B cell (primary cell): ENCODE results near the gene EXOC3L1. TPM values are rescaled to one million over a fixed set of nuclear protein-coding genes. Genes with fewer than 3 reads are reported as not detected.

ENCODE experiments used
- ATAC-seq: fragments of 200-7000 bp; cut with Tn5 transposase; one replicate; pipeline ENCODE4 v1.10.0; 2021; ENCODE audit warnings: low read depth, mild to moderate bottlenecking, moderate number of reproducible peaks, moderate library complexity
- CTCF ChIA-PET: fragments of 350-600 bp; sonication (Branson Sonifier 250); formaldehyde crosslinking; loops from one replicate; lab custom pipeline; 2021; ENCODE audit warnings: antibody characterized with exemption, inconsistent platforms; lab: Charles Lee
- POLR2A ChIA-PET: fragments of 350-600 bp; sonication (Branson Sonifier 250); formaldehyde crosslinking; loops from one replicate; lab custom pipeline; 2021; ENCODE audit warnings: antibody characterized with exemption; lab: Charles Lee
- DNase-seq: peaks from one replicate; pipeline ENCODE4 v3.0.0; 2013
- H2AFZ ChIP-seq: 2 replicates; pipeline ENCODE4 v1.6.1; 2012; ENCODE audit warnings: mild to moderate bottlenecking, low read depth, low read length; ENCODE audit not compliant: insufficient read depth, poor library complexity, severe bottlenecking
- H3K27ac ChIP-seq, 2 donors: 1 replicate in 1 of 2; 2 replicates in 1 of 2; pipeline ENCODE4 v1.5.1; 2012 to 2013; ENCODE audit warnings: low read length in 2 of 2, mild to moderate bottlenecking in 2 of 2, moderate library complexity in 1 of 2
- H3K27me3 ChIP-seq, 4 experiments: fragments of 200-600 bp in 1 of 4; sonication (generic) in 1 of 4; replicated peaks in 1 of 4; 1 replicate in 2 of 4; 2 replicates in 2 of 4; pipeline versions ENCODE4 v1.6.1 to v1.7.0; 2013 to 2016; ENCODE audit warnings: low read length in 3 of 4, mild to moderate bottlenecking in 2 of 4, mixed read lengths in 1 of 4, moderate library complexity in 1 of 4; ENCODE audit not compliant: insufficient read depth in 4 of 4, control insufficient read depth in 3 of 4; ENCODE audit errors: control extremely low read depth in 1 of 4
- H3K36me3 ChIP-seq, 2 experiments: replicated peaks in 1 of 2; 1 replicate in 1 of 2; 2 replicates in 1 of 2; pipeline versions ENCODE4 v1.6.1 to v1.7.1; 2013; ENCODE audit warnings: low read length in 1 of 2; ENCODE audit not compliant: insufficient read depth in 2 of 2, control insufficient read depth in 1 of 2; ENCODE audit errors: control extremely low read depth in 1 of 2, extremely low read depth in 1 of 2
- H3K4me1 ChIP-seq, 2 donors: fragments of 200-600 bp in 1 of 2; sonication (generic) in 1 of 2; 1 replicate in 1 of 2; 2 replicates in 1 of 2; pipeline versions ENCODE4 v1.5.1 to v1.6.1; 2013 to 2017; ENCODE audit warnings: low read length in 2 of 2; ENCODE audit not compliant: control insufficient read depth in 2 of 2, insufficient read depth in 2 of 2
- H3K4me2 ChIP-seq: replicated peaks from 2 replicates; pipeline ENCODE3; 2012; ENCODE audit warnings: mild to moderate bottlenecking, low read depth, low read length; ENCODE audit not compliant: poor library complexity, severe bottlenecking
- H3K4me3 ChIP-seq, 5 experiments: fragments of 200-600 bp in 1 of 5; sonication (generic) in 1 of 5; 1 replicate in 3 of 5; 2 replicates in 2 of 5; pipeline versions ENCODE4 v1.5.1 to v1.7.0; 2011 to 2016; ENCODE audit warnings: low read length in 4 of 5, mild to moderate bottlenecking in 4 of 5, low read depth in 2 of 5, control low read depth in 1 of 5, moderate library complexity in 1 of 5; ENCODE audit not compliant: insufficient read depth in 1 of 5; ENCODE audit errors: control extremely low read depth in 1 of 5, extremely low read depth in 1 of 5
- H3K79me2 ChIP-seq: fragments of 200-600 bp; sonication (generic); one replicate; pipeline ENCODE4 v1.6.0; 2016; ENCODE audit warnings: low read length; ENCODE audit not compliant: control insufficient read depth, insufficient read depth
- H3K9ac ChIP-seq: fragments of 200-600 bp; sonication (generic); 2 replicates; pipeline ENCODE4 v1.6.1; 2017; ENCODE audit warnings: mild to moderate bottlenecking, low read length, moderate library complexity
- H3K9me3 ChIP-seq, 3 donors: one replicate each; pipeline versions ENCODE4 v1.6.1 to v1.7.1; 2013; ENCODE audit warnings: low read length in 2 of 3; ENCODE audit not compliant: control insufficient read depth in 2 of 3, insufficient read depth in 1 of 3; ENCODE audit errors: control extremely low read depth in 1 of 3
- H4K20me1 ChIP-seq: 2 replicates; pipeline ENCODE4 v1.6.0; 2012; ENCODE audit warnings: mild to moderate bottlenecking, low read length; ENCODE audit not compliant: insufficient read depth, control insufficient read depth, poor library complexity, severe bottlenecking
- H3K27ac Mint-ChIP-seq: one replicate; pipeline ENCODE4 v1.8.0; 2021; ENCODE audit warnings: mixed read lengths
- H3K27me3 Mint-ChIP-seq: one replicate; pipeline ENCODE4 v1.8.0; 2021; ENCODE audit warnings: mixed read lengths
- H3K4me1 Mint-ChIP-seq: one replicate; pipeline ENCODE4 v1.8.0; 2021; ENCODE audit warnings: mixed read lengths
- H3K4me3 Mint-ChIP-seq: one replicate; pipeline ENCODE4 v1.8.0; 2021; ENCODE audit warnings: mixed read lengths
- H3K9me3 Mint-ChIP-seq: one replicate; pipeline ENCODE4 v1.8.0; 2022; ENCODE audit warnings: mixed read lengths; ENCODE audit not compliant: insufficient read depth
- EZH2 ChIP-seq: IDR thresholded peaks from 2 replicates; pipeline ENCODE4 v1.6.1; 2012; ENCODE audit warnings: borderline replicate concordance, low read depth, mild to moderate bottlenecking, moderate library complexity, low read length; ENCODE audit not compliant: insufficient read depth, poor library complexity, severe bottlenecking
- WGBS: methylation state at CpG from one replicate; pipeline ENCODE4 v1.1.5; 2013; ENCODE audit warnings: missing lambda C conversion rate; ENCODE audit not compliant: insufficient coverage; 5-methylcytosine and 5-hydroxymethylcytosine counted together
- intact Hi-C: fragments of 100-400 bp; cut with micrococcal nuclease; formaldehyde crosslinking; loops from one replicate; pipeline ENCODE4 v1.10.0; 2022
- polyA minus RNA-seq: library from RNA; depleted of rRNA, polyadenylated mRNA; stranded (reverse); fragments of >200 nt; gene quantifications from 2 replicates; pipeline ENCODE4 v1.2.3, GENCODE V29; 2012
- polyA plus RNA-seq: library from polyadenylated mRNA; depleted of rRNA; stranded (reverse); fragments of >200 nt; gene quantifications from 2 replicates; pipeline ENCODE4 v1.2.3, GENCODE V29; 2012
- total RNA-seq, 2 donors: library from RNA; stranded (reverse); fragments of 120-200 nt in 1 of 2; gene quantifications; 1 replicate in 1 of 2; 2 replicates in 1 of 2; pipeline versions ENCODE4 v1.2.3 to v1.2.4, GENCODE V29; 2013 to 2022
- TF ChIP-seq, protein P1 (sequence below): fragments of 200-600 bp; IDR thresholded peaks from one replicate; pipeline ENCODE4 v1.8.0; 2022; ENCODE audit warnings: antibody characterized with exemption, mild to moderate bottlenecking

Gene EXOC3L1, protein sequence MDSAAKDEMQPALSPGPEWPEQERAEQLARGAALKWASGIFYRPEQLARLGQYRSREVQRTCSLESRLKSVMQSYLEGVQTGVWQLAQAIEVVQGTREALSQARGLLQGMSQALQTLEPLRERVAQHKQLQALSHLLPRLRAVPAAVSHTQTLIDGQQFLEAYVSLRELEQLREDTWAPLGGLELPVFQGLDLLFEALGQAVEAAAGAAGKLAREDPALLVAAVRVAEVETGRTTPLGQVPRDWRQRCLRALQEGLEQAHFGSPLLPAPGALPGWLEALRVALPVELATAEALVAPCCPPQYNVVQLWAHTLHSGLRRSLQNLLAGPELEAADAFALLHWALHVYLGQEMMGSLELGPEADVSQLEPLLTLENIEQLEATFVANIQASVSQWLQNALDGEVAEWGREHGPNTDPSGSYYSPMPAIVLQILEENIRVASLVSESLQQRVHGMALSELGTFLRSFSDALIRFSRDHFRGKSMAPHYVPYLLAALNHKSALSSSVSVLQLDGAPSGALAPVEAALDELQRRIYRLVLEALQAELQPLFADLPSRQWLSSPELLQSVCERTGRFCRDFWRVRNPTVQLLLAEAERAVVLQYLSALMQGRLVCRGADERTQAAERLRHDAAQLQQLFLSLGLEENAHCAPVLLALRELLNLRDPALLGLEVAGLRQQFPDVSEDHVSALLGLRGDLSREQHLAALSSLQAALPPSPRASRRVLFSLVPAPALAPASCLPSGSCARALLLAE
- total RNA-seq (not detected in 2 replicates), polyA plus RNA-seq (not detected in 2 replicates), polyA minus RNA-seq (0.17 and 0.21 TPM in 2 replicates)
- total RNA-seq (2013): 0.28 TPM

DNA sequence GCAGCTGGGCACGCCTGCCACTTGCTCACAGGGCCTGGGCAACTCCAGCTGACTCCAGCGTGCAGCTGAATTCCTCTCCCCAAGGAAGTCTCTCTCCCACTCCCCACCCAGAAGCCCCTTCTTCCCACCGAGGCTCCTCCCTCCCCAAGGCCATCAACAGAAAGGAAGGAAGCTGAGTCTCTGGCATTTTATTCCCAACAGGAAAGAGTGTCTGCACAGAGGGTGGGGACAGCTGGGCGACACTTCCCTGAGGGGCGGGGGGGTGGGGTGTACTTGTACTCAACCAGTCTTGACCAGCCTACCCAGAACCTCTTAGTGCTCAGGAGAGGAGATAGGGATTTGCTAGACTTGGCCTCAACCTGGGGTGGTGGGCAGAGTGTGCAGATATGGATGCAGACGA lies at the start of gene EXOC3L1:
Gene EXOC3L1, minus strand, starts transcription at position 96 of the 400 bp plus-strand sequence. CDS start 460 bp downstream, outside the sequence.
- Histone ChIP-seq H3K9me3 (peaks cover 0 to 8% (median 0%) of the 10 kb centered on the region in 3 donors), H3K4me2 (no peak within 1 kb of the TSS), H3K36me3 (peaks cover 0 to 14% of the 10 kb centered on the region in 2 experiments), H3K79me2 (peaks cover 37% of the 10 kb centered on the region), H3K4me3 (no peak within 1 kb of the TSS), H3K9ac (no peak within 1 kb of the TSS), H3K4me1 (peaks cover 30 to 36% of the 10 kb centered on the region in 2 donors), H3K27ac (no peak within 1 kb of the TSS), H2AFZ (no peak within 1 kb of the TSS), H3K27me3 (peaks cover 0 to 28% (median 4%) of the 10 kb centered on the region in 4 experiments), H4K20me1 (peaks cover 26% of the 10 kb centered on the region)
- Mint-ChIP-seq H3K27ac (no peak within 1 kb of the TSS), H3K4me3 (no peak within 1 kb of the TSS), H3K9me3 (no peaks in the 10 kb centered on the region), H3K4me1 (peaks cover 32% of the 10 kb centered on the region), H3K27me3 (peaks cover 11% of the 10 kb centered on the region)
- ChIA-PET CTCF (interaction anchor here (0.6 to 0.9 kb wide), 2 partner anchors 37 to 213 kb away, joined by 3 read pairs; no protein-coding TSS in a partner anchor), POLR2A (no interaction called here)
- TF ChIP-seq, protein P1, sequence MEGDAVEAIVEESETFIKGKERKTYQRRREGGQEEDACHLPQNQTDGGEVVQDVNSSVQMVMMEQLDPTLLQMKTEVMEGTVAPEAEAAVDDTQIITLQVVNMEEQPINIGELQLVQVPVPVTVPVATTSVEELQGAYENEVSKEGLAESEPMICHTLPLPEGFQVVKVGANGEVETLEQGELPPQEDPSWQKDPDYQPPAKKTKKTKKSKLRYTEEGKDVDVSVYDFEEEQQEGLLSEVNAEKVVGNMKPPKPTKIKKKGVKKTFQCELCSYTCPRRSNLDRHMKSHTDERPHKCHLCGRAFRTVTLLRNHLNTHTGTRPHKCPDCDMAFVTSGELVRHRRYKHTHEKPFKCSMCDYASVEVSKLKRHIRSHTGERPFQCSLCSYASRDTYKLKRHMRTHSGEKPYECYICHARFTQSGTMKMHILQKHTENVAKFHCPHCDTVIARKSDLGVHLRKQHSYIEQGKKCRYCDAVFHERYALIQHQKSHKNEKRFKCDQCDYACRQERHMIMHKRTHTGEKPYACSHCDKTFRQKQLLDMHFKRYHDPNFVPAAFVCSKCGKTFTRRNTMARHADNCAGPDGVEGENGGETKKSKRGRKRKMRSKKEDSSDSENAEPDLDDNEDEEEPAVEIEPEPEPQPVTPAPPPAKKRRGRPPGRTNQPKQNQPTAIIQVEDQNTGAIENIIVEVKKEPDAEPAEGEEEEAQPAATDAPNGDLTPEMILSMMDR: no peak
- no peak for TF ChIP-seq EZH2
- no peak for ATAC-seq
- no peak for DNase-seq
- whole genome bisulfite sequencing: 71% methylated on average over 5 of the region's 6 CpGs
- intact Hi-C loops: no loop called here
